GM19467 (cell line): ENCODE results near the gene ANKS4B.
"Not testable (repeated sequence)": the region's sequence is repeated elsewhere in the genome, so short reads cannot be mapped to it uniquely, and the experiment has no call there.

Experiments used
- ATAC-seq: cut with Tn5 transposase; IDR thresholded peaks from one replicate; pipeline ENCODE4 v1.9.1; 2021; ENCODE audit warnings: mild to moderate bottlenecking, moderate library complexity; ENCODE audit not compliant: unreplicated experiment

ANKS4B gene

DNA sequence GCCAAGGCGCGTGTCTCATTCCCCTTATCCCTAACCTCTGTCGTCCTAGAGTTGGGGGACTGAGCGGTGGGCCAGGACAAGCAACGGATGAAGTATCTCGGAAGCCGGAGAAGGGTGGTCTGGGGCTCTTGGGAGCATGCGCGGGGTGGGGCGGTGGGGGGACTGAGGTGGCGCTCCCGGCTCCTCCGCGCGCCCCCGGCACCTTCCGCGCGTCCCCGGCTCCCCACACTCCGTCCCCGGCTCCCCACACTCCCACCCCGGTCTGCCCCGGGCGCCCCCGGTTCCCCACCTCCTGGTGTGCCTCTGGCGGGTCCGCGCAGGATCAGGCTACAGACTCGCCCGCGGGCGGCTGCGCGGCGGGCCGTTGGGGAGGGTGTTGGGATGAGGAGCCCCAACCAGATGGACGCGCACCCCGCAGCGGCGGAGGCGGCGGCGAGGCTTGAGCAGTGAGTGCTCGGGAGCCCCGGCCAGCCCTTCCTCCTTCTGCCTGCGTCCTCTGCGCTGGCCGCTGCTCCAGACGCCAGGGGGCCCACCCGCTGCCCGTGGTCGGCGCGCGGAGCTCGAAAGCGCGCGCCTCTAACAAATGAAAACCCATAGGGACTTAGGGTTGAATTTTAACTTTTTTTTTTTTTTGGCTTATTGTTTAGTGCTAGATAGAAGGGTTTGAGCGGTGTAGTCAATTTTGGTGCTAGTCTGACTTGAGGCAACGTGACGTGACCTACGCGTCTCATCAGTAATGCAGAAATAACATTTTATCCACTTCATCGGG, 50.2 kb downstream of the ANKS4B start:
- no peak for ATAC-seq

DNA sequence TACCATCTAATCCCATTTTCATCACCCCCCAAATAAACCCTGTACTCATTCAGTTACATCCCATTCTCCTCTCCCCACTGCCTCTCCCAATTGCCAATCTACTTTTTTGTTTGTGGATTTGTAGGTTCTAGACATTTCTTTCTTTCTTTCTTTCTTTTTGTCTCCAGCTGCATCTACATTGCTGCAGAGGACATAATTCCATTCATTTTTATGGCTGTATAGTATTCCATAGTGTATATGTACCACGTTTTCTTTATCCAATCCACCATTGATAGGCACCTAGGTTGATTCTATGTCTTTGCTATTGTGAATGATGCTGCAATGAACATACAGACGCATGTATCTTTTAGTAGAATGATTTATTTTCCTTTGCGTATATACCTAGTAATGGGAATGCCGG, 50.9 kb downstream of the ANKS4B start:
- no peak for ATAC-seq

DNA sequence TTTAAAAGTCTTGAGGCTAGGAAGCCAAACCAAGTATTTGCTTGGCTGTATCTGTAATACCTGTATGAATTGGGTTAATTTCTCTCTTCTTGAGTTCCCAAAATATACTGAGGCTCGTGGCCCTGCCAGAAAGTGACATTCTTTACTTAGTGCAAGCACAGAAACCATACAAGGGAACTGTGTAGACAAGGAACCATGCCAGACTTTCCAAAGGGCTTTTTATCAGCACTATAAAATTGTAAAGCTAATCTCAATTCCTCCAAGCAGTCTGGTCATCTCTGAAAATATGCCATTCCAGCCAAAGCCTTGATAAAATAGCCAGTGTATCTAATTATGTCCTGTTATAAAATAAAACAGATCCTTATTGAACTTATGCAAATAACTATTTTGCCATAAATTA, 51.8 kb downstream of the ANKS4B start:
- ATAC-seq: no peak

DNA sequence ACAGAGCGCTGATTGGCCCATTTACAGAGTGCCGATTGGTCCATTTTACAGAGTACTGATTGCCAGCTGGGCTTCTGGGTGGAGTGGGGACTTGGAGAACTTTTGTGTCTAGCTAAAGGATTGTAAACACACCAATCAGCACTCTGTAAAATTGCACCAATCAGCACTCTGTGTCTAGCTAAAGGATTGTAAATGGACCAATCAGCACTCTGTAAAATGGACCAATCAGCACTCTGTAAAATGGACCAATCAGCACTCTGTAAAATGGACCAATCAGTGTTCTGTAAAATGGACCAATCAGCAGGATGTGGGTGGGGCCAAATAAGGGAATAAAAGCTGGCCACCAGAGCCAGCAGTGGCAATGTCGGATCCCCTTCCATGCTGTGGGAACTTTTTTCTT, 56.3 kb downstream of the ANKS4B start:
- not testable (repeated sequence) for ATAC-seq

DNA sequence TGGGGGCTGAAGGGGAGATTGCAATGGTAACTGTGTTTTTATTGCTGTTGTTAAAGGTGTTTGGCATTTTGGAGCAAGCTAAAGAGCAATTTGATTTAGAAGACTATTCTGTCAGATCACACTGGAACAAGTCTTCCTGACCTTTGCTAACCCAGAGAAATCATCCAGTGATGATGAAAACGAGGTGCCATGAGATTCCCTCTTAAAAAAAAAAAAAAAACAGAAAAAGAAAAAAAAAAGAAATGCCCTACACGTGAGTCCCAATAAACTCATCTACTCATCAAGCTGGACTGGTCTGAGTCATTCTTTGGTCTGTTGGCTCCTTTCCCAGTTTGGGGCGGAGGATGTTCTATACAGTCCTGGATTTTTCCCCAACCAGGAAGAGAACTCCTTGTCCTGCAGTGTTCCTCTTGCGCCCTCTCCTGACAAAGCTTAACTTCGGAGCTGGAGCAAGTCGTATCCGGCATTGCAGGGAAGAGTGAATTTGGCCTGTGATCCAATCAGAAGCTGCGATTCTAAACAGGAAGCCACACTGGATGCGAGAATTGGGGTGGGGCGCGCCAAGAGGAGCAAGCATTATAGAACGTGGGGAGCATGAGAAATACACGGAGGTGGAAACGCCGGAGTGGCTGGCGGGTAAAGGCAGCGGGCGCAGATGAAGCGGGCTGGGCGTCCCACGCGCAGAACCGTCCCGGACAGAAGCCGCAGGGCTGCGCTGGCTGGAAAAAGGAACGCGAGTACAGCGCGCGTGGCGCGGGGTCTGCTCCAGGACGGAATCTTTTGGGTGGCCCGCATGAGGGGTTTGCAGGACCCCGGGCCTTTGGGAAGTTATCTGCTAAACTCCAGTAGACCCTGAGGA, 67.0 kb downstream of the ANKS4B start:
- ATAC-seq: peak; percentile 47

DNA sequence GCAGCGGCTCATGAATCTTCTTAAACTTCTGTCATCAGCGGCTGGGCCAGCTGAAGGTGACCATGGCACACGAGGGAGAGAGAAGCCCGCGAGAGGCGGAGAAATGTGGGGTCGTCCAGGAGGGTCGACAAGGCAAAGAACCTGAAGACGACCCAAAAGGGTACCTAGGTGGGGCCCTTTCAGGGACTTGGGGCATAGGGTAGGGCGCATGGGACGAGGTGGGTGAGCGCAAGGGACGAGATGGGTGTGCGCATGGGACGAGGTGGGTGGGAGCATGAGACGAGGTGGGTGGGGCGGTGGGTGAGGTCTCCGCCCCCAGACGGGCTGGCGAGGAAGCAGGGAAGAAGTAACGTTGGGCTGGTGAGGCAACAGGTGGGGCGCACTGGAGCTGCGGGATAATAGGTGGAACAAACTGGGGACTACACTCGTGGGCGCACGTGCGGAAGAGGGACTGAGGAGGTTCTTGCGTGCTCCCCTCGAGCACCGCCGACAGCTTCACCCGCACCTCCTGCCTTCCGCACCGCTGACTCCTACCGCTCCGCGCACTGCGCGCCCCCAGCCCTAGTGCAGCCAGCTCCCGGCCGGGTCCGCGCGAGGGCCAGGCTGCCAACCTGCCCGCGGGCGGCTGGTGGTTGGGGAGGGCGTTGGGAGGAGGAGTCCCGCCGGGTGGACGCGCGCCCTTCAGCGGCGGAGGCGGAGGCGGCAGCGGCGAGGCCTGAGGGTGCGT, 67.8 kb downstream of the ANKS4B start:
- ATAC-seq: peak; percentile 46

DNA sequence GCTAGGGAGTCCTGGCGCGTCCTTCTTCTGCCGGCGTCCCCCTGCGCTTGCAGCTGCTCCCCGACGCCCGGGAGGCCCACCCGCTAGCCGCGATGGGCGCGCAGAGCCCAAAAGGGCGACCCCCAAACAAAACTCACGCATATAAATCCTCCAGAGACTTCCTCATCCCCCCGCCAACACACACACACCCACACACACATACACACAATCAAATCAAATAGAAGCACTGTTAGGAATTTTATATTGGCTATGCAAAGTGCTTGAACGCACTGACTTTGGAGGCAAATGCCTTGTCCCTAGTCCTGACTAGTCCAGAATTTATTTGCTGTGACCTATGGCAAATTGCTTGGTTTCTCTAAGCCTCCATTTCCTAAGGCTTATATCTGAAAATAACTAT, 68.4 kb downstream of the ANKS4B start:
- ATAC-seq: no peak

DNA sequence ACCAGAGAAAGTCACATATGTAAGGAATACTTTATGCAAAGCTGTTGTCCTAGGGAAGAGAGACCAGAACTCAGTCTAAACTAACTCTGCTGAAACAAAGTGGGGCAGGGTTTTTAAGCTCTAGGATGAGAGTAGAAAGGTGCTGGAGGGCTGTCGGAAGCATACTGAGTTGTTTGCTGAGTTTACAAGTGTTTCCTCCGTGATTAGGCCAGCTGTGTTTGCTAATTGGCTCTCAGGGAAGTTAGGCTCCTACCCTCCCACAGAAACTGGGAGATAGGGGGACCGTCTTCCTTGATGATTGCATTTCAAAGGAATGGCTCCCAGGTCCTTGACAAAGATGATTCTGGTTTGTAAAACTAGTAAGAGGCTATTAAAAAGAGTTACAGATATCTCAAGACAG, 69.0 kb downstream of the ANKS4B start:
- no peak for ATAC-seq

DNA sequence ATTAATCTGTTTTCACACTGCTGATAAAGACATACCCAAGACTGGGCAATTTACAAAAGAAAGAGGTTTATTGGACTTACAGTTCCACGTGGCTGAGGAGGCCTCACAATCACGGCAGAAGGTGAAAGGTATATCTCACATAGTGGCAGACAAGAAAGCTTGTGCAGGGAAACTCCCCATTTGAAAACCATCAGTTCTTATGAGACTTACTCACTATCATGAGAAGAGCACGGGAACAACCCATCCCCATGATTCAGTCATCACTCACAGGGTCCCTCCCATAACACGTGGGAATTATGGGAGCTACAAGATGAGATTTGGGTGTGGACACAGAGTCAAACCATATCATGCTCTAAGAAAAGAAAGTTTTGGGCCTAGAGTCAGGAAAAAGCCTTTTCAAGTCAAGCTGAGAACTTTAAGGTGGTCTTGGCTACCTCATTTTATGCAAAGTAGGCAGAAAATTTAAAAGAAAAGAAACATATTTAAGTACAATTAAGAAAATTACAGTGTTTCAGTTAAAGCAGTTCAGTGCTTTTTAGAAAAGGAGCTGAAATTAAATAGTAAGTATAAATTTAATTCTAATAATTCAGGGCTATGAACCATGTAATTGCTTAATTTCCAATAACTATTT, 69.5 kb downstream of the ANKS4B start:
- ATAC-seq: no peak
